B cell (primary cell): ENCODE measurements around the gene FANCC. TPM values are rescaled to one million over a fixed set of nuclear protein-coding genes. Genes with fewer than 3 reads are reported as not detected.

Source experiments
- ATAC-seq: fragments of 200-7000 bp; cut with Tn5 transposase; one replicate; pipeline ENCODE4 v1.10.0; 2021; ENCODE audit warnings: low read depth, mild to moderate bottlenecking, moderate number of reproducible peaks, moderate library complexity
- CTCF ChIA-PET: fragments of 350-600 bp; sonication (Branson Sonifier 250); formaldehyde crosslinking; loops from one replicate; lab custom pipeline; 2021; ENCODE audit warnings: antibody characterized with exemption, inconsistent platforms; lab: Charles Lee
- POLR2A ChIA-PET: fragments of 350-600 bp; sonication (Branson Sonifier 250); formaldehyde crosslinking; loops from one replicate; lab custom pipeline; 2021; ENCODE audit warnings: antibody characterized with exemption; lab: Charles Lee
- DNase-seq: peaks from one replicate; pipeline ENCODE4 v3.0.0; 2013
- H2AFZ ChIP-seq: 2 replicates; pipeline ENCODE4 v1.6.1; 2012; ENCODE audit warnings: mild to moderate bottlenecking, low read depth, low read length; ENCODE audit not compliant: insufficient read depth, poor library complexity, severe bottlenecking
- H3K27ac ChIP-seq, 2 donors: 1 replicate in 1 of 2; 2 replicates in 1 of 2; pipeline ENCODE4 v1.5.1; 2012 to 2013; ENCODE audit warnings: low read length in 2 of 2, mild to moderate bottlenecking in 2 of 2, moderate library complexity in 1 of 2
- H3K27me3 ChIP-seq, 4 experiments: fragments of 200-600 bp in 1 of 4; sonication (generic) in 1 of 4; replicated peaks in 1 of 4; 1 replicate in 2 of 4; 2 replicates in 2 of 4; pipeline versions ENCODE4 v1.6.1 to v1.7.0; 2013 to 2016; ENCODE audit warnings: low read length in 3 of 4, mild to moderate bottlenecking in 2 of 4, mixed read lengths in 1 of 4, moderate library complexity in 1 of 4; ENCODE audit not compliant: insufficient read depth in 4 of 4, control insufficient read depth in 3 of 4; ENCODE audit errors: control extremely low read depth in 1 of 4
- H3K36me3 ChIP-seq, 2 experiments: replicated peaks in 1 of 2; 1 replicate in 1 of 2; 2 replicates in 1 of 2; pipeline versions ENCODE4 v1.6.1 to v1.7.1; 2013; ENCODE audit warnings: low read length in 1 of 2; ENCODE audit not compliant: insufficient read depth in 2 of 2, control insufficient read depth in 1 of 2; ENCODE audit errors: control extremely low read depth in 1 of 2, extremely low read depth in 1 of 2
- H3K4me1 ChIP-seq, 2 donors: fragments of 200-600 bp in 1 of 2; sonication (generic) in 1 of 2; 1 replicate in 1 of 2; 2 replicates in 1 of 2; pipeline versions ENCODE4 v1.5.1 to v1.6.1; 2013 to 2017; ENCODE audit warnings: low read length in 2 of 2; ENCODE audit not compliant: control insufficient read depth in 2 of 2, insufficient read depth in 2 of 2
- H3K4me2 ChIP-seq: replicated peaks from 2 replicates; pipeline ENCODE3; 2012; ENCODE audit warnings: mild to moderate bottlenecking, low read depth, low read length; ENCODE audit not compliant: poor library complexity, severe bottlenecking
- H3K4me3 ChIP-seq, 5 experiments: fragments of 200-600 bp in 1 of 5; sonication (generic) in 1 of 5; 1 replicate in 3 of 5; 2 replicates in 2 of 5; pipeline versions ENCODE4 v1.5.1 to v1.7.0; 2011 to 2016; ENCODE audit warnings: low read length in 4 of 5, mild to moderate bottlenecking in 4 of 5, low read depth in 2 of 5, control low read depth in 1 of 5, moderate library complexity in 1 of 5; ENCODE audit not compliant: insufficient read depth in 1 of 5; ENCODE audit errors: control extremely low read depth in 1 of 5, extremely low read depth in 1 of 5
- H3K79me2 ChIP-seq: fragments of 200-600 bp; sonication (generic); one replicate; pipeline ENCODE4 v1.6.0; 2016; ENCODE audit warnings: low read length; ENCODE audit not compliant: control insufficient read depth, insufficient read depth
- H3K9ac ChIP-seq: fragments of 200-600 bp; sonication (generic); 2 replicates; pipeline ENCODE4 v1.6.1; 2017; ENCODE audit warnings: mild to moderate bottlenecking, low read length, moderate library complexity
- H3K9me3 ChIP-seq, 3 donors: one replicate each; pipeline versions ENCODE4 v1.6.1 to v1.7.1; 2013; ENCODE audit warnings: low read length in 2 of 3; ENCODE audit not compliant: control insufficient read depth in 2 of 3, insufficient read depth in 1 of 3; ENCODE audit errors: control extremely low read depth in 1 of 3
- H4K20me1 ChIP-seq: 2 replicates; pipeline ENCODE4 v1.6.0; 2012; ENCODE audit warnings: mild to moderate bottlenecking, low read length; ENCODE audit not compliant: insufficient read depth, control insufficient read depth, poor library complexity, severe bottlenecking
- H3K27ac Mint-ChIP-seq: one replicate; pipeline ENCODE4 v1.8.0; 2021; ENCODE audit warnings: mixed read lengths
- H3K27me3 Mint-ChIP-seq: one replicate; pipeline ENCODE4 v1.8.0; 2021; ENCODE audit warnings: mixed read lengths
- H3K4me1 Mint-ChIP-seq: one replicate; pipeline ENCODE4 v1.8.0; 2021; ENCODE audit warnings: mixed read lengths
- H3K4me3 Mint-ChIP-seq: one replicate; pipeline ENCODE4 v1.8.0; 2021; ENCODE audit warnings: mixed read lengths
- H3K9me3 Mint-ChIP-seq: one replicate; pipeline ENCODE4 v1.8.0; 2022; ENCODE audit warnings: mixed read lengths; ENCODE audit not compliant: insufficient read depth
- CTCF ChIP-seq: fragments of 200-600 bp; IDR thresholded peaks from one replicate; pipeline ENCODE4 v1.8.0; 2022; ENCODE audit warnings: antibody characterized with exemption, mild to moderate bottlenecking
- EZH2 ChIP-seq: IDR thresholded peaks from 2 replicates; pipeline ENCODE4 v1.6.1; 2012; ENCODE audit warnings: borderline replicate concordance, low read depth, mild to moderate bottlenecking, moderate library complexity, low read length; ENCODE audit not compliant: insufficient read depth, poor library complexity, severe bottlenecking
- WGBS: methylation state at CpG from one replicate; pipeline ENCODE4 v1.1.5; 2013; ENCODE audit warnings: missing lambda C conversion rate; ENCODE audit not compliant: insufficient coverage; 5-methylcytosine and 5-hydroxymethylcytosine counted together
- intact Hi-C: fragments of 100-400 bp; cut with micrococcal nuclease; formaldehyde crosslinking; loops from one replicate; pipeline ENCODE4 v1.10.0; 2022
- polyA plus RNA-seq: library from polyadenylated mRNA; depleted of rRNA; stranded (reverse); fragments of >200 nt; gene quantifications from 2 replicates; pipeline ENCODE4 v1.2.3, GENCODE V29; 2012
- total RNA-seq, 2 donors: library from RNA; stranded (reverse); fragments of 120-200 nt in 1 of 2; gene quantifications; 1 replicate in 1 of 2; 2 replicates in 1 of 2; pipeline versions ENCODE4 v1.2.3 to v1.2.4, GENCODE V29; 2013 to 2022

Gene FANCC
- total and polyA plus RNA-seq, 2 donors (not counting 1 experiment from before 2014, with no cell fraction given), result 1.8 to 11.1 TPM

GRCh38 chr9:95111716-95112115 lies 205.8 kb downstream of the FANCC start:
- intact Hi-C loops, result no loop called here
- no peak overlapping the region for H3K27ac ChIP-seq
- no peak overlapping the region for H3K4me3 ChIP-seq
- TF ChIP-seq EZH2, result no peak
- no peak for TF ChIP-seq CTCF
- H3K27me3 Mint-ChIP-seq, result no peaks in the 10 kb centered on the region
- DNase-seq (no peak), ATAC-seq (no peak)
- ChIA-PET CTCF (interaction anchor here (1.0 to 1.3 kb wide), 3 partner anchors 16 to 19 kb away, joined by 3 read pairs; no protein-coding TSS in a partner anchor), POLR2A (no interaction called here)
- H3K4me3 Mint-ChIP-seq, result no peak overlapping the region
- no peak overlapping the region for H3K4me2 ChIP-seq
- H3K79me2 ChIP-seq, result no peaks in the 10 kb centered on the region
- no peak overlapping the region for H3K27ac Mint-ChIP-seq
- no peaks in the 10 kb centered on the region for H3K9me3 ChIP-seq
- no peak overlapping the region for H2AFZ ChIP-seq
- no peaks in the 10 kb centered on the region for H3K9me3 Mint-ChIP-seq
- no peaks in the 10 kb centered on the region for H3K4me1 Mint-ChIP-seq
- H3K4me1 ChIP-seq, result no peaks in the 10 kb centered on the region
- H3K36me3 ChIP-seq, result no peaks in the 10 kb centered on the region
- WGBS, result 97% methylated on average over 11 of the region's 11 CpGs
- no peaks in the 10 kb centered on the region for H3K27me3 ChIP-seq
- no peaks in the 10 kb centered on the region for H4K20me1 ChIP-seq
- no peak overlapping the region for H3K9ac ChIP-seq

DNA sequence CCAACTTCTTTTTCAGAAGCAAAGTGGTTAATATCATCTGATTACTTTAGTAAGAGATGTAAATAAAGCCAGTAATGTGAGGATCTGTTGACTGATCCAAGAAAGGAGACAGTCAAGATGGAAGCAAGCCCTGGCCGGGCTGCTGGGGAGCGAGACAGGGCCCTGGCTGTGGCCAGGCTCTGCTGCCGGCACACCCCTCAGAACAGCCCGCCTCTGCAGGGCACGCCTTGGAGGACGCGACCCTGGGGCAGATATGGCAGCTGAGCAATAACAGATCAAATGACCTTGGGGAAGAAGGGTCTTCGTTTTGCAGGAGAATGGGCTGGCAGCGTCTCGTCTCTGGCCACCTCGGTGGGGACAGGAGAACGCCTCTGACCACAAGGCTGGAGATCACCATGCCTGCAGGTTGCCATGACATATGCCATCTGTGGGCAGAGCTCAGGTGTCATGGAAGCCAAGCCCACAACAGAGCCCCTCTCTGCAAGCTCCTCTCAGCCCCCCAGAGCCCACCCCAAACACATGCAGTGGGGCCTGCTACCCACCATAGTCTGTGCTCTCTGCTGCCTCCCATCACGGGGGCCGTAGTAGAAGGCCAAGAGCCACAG lies 206.5 kb downstream of the FANCC start:
- ChIA-PET CTCF (interaction anchor here (1.1 to 1.4 kb wide), 4 partner anchors 16 to 430 kb away, joined by 3 to 4 read pairs (median 3); no protein-coding TSS in a partner anchor), POLR2A (no interaction called here)
- H3K27ac Mint-ChIP-seq, result no peak overlapping the region
- H3K27ac ChIP-seq, result no peak overlapping the region
- DNase-seq (no peak), ATAC-seq (no peak)
- no peaks in the 10 kb centered on the region for H3K9me3 Mint-ChIP-seq
- no peaks in the 10 kb centered on the region for H4K20me1 ChIP-seq
- no peak overlapping the region for H3K4me3 ChIP-seq
- H3K4me1 ChIP-seq, result no peaks in the 10 kb centered on the region
- H3K79me2 ChIP-seq, result no peaks in the 10 kb centered on the region
- 92% methylated on average over 14 of the region's 14 CpGs for WGBS
- H2AFZ ChIP-seq, result no peak overlapping the region
- H3K4me3 Mint-ChIP-seq, result no peak overlapping the region
- H3K36me3 ChIP-seq, result no peaks in the 10 kb centered on the region
- no peaks in the 10 kb centered on the region for H3K27me3 Mint-ChIP-seq
- H3K4me2 ChIP-seq, result no peak overlapping the region
- intact Hi-C loops, result no loop called here
- no peak for TF ChIP-seq EZH2
- TF ChIP-seq CTCF, result no peak
- no peaks in the 10 kb centered on the region for H3K27me3 ChIP-seq
- H3K4me1 Mint-ChIP-seq, result no peaks in the 10 kb centered on the region
- no peaks in the 10 kb centered on the region for H3K9me3 ChIP-seq
- H3K9ac ChIP-seq, result no peak overlapping the region
